NCI-H446 treated with DMSO at 0.1 percent for 48 hours (cell line): ENCODE data around the gene VSIG10.
"Not testable (repeated sequence)": the region's sequence is repeated elsewhere in the genome, so short reads cannot be mapped to it uniquely, and the experiment has no call there.

ENCODE experiments used
- DNase-seq: peaks from one replicate; lab custom pipeline; 2025; lab: John Stamatoyannopoulos, UW

VSIG10 gene

GRCh38 chr12:118107011-118107410, 3.2 kb upstream of the VSIG10 start:
- DNase-seq = no peak

GRCh38 chr12:118103201-118103600, 610 bp downstream of the VSIG10 start:
- DNase-seq = no peak

GRCh38 chr12:118102609-118103008, 1.2 kb downstream of the VSIG10 start:
- DNase-seq = no peak

- DNase-seq = no peak
Observed at GRCh38 chr12:118102070-118102469, 1.7 kb downstream of the VSIG10 start.

GRCh38 chr12:118101051-118101450, 2.8 kb downstream of the VSIG10 start:
- no peak for DNase-seq

GRCh38 chr12:118098911-118099671, 4.7 kb downstream of the VSIG10 start:
- no peak for DNase-seq

GRCh38 chr12:118098401-118098800, 5.4 kb downstream of the VSIG10 start:
- DNase-seq = no peak

GRCh38 chr12:118094039-118094438, 9.8 kb downstream of the VSIG10 start:
- no peak for DNase-seq

- DNase-seq = no peak
Observed at GRCh38 chr12:118089782-118090181, 14.0 kb downstream of the VSIG10 start.

- no peak for DNase-seq
Observed at GRCh38 chr12:118082161-118082560, 21.6 kb downstream of the VSIG10 start.

- DNase-seq = not testable (repeated sequence)
Observed at GRCh38 chr12:118081521-118081920, 22.3 kb downstream of the VSIG10 start.

GRCh38 chr12:118073768-118074167, 30.0 kb downstream of the VSIG10 start:
- DNase-seq = no peak

- no peak for DNase-seq
Observed at GRCh38 chr12:118070650-118071049, 33.2 kb downstream of the VSIG10 start.

GRCh38 chr12:118068445-118068844, 35.4 kb downstream of the VSIG10 start:
- DNase-seq = no peak

GRCh38 chr12:118065380-118065779, 38.4 kb downstream of the VSIG10 start:
- no peak for DNase-seq

GRCh38 chr12:118064608-118065007, 39.2 kb downstream of the VSIG10 start:
- DNase-seq = no peak

- DNase-seq = no peak
Observed at GRCh38 chr12:118063576-118064391, 40.0 kb downstream of the VSIG10 start.

GRCh38 chr12:118061873-118062843, 41.7 kb downstream of the VSIG10 start:
- DNase-seq = no peak

- DNase-seq = no peak
Observed at GRCh38 chr12:118061011-118061872, 42.6 kb downstream of the VSIG10 start, which contains the start of gene WSB2. WSB2 (minus strand) TSS chr12:118061179; CDS start chr12:118061048, 131 bp downstream.

GRCh38 chr12:118060301-118061010, 43.4 kb downstream of the VSIG10 start:
- DNase-seq = no peak
